Memory B cell (primary cell): ENCODE results near the gene WIPF3.

Source experiments
- ATAC-seq: fragments of 150-1000 bp; cut with Tn5 transposase; 2 replicates; pipeline ENCODE4 v1.10.0; 2021; ENCODE audit warnings: low read depth, mild to moderate bottlenecking, moderate library complexity
- DNase-seq, 2 donors: peaks; one replicate each; pipeline ENCODE4 v3.0.0; 2022; ENCODE audit warnings: low spot score in 2 of 2
- H3K27ac Mint-ChIP-seq: one replicate; pipeline ENCODE4 v1.8.0; 2022; ENCODE audit warnings: mild to moderate bottlenecking, moderate library complexity, mixed read lengths
- H3K27me3 Mint-ChIP-seq: one replicate; pipeline ENCODE4 v1.8.0; 2022; ENCODE audit warnings: mixed read lengths
- H3K36me3 Mint-ChIP-seq: one replicate; pipeline ENCODE4 v1.8.0; 2022; ENCODE audit warnings: mild to moderate bottlenecking, mixed read lengths
- H3K4me1 Mint-ChIP-seq: one replicate; pipeline ENCODE4 v1.8.0; 2022; ENCODE audit warnings: mixed read lengths
- H3K4me3 Mint-ChIP-seq: one replicate; pipeline ENCODE4 v1.8.0; 2022; ENCODE audit warnings: mild to moderate bottlenecking, moderate library complexity, mixed read lengths
- H3K9me3 Mint-ChIP-seq: one replicate; pipeline ENCODE4 v1.8.0; 2022; ENCODE audit warnings: mixed read lengths

WIPF3 gene

DNA sequence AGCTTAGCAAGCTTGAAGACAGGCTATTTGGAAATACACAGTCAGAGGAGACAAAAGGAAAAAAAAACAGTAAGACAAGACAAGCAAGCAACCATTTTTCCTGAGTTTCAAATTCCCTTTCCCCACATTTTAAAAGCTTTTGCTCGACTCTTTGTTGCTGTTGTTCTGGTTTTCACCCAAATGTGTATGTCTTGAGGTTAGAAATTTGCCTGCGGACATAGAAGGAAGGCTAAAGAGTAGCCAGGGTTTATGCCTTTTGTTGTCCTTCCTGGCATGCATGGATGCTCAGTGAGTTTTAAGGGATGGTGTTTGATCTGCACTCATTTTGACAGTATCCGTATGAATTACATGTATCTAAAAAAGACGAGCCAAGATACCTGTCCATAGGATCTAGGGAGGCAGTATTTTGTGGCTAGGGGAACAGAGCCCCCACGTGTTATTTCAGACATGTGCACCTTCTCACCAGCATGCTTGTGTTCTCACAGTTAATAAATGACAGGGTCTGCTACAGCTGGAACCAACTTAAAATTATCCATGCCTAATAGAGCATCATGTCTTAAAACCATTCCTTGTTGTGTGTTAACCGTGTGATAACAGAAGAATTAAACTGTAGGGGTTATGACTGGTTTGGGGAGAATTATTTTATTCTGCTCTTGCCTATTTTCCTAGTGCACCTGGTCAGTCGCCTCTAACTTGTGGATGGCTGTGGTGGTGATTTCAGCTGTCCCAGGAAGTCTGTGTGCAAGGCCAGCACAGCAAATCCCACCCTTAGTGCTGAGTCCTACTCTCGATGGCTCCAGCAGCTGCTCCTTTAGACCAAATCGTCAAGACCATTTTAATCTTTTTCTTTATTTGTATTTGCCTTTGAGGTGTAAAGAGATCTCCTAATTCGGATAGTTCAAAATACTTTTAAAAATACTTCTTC, 9.1 kb downstream of the WIPF3 start:
- DNase-seq = no peak
- ATAC-seq = no peak
- Mint-ChIP-seq H3K36me3 (no peaks in the 10 kb centered on the region), H3K27ac (no peak overlapping the region), H3K27me3 (peaks cover 14% of the 10 kb centered on the region), H3K4me3 (no peak overlapping the region), H3K4me1 (no peaks in the 10 kb centered on the region), H3K9me3 (no peaks in the 10 kb centered on the region)

GRCh38 chr7:29818308-29818707, 12.0 kb downstream of the WIPF3 start:
- DNase-seq (no peak), ATAC-seq (no peak)
- Mint-ChIP-seq H3K4me3 (no peak overlapping the region), H3K4me1 (no peaks in the 10 kb centered on the region), H3K9me3 (peaks cover 1% of the 10 kb centered on the region), H3K27ac (no peak overlapping the region), H3K36me3 (no peaks in the 10 kb centered on the region), H3K27me3 (peaks cover 18% of the 10 kb centered on the region)

DNA sequence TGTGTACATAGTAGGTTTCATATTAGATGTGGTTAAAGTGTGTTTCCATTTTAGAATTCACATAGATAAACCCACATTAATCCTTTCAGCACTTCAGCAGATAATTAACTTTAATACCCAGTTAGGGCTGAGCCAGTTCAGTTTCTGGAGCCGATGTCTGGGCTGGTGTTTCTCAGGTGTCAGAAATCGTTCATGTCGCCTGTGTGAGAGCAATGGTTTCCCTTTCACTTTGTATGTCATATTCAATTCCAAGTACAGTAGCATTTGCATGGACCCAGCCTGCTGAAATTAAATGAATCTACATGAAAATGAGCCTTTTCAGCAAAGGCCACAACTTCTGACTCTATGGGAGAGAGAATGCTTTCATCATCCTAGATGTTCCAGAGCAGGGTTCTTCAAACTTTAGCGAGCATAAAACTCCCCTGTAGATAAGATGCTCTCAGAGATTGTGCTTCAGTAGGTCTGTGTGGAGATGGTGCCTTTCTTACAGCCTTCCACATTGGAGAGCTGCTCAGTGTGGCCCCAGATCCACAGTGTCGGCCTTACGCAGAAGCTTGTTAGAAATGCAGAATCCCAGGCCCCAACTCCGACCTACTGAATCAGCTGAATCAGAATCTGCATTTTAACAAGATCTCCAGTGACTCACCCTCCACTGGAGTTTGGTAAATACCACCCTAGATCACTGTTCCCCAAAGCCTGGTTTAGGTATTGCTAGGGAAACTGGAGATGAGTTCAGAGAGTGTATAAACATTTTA, 19.6 kb downstream of the WIPF3 start:
- DNase-seq (no peak), ATAC-seq (peak; percentile 37)
- Mint-ChIP-seq H3K36me3 (no peaks in the 10 kb centered on the region), H3K4me1 (no peaks in the 10 kb centered on the region), H3K4me3 (peak overlapping the region; percentile 22), H3K27me3 (peaks cover 7% of the 10 kb centered on the region), H3K27ac (no peak overlapping the region), H3K9me3 (peaks cover 1% of the 10 kb centered on the region)

DNA sequence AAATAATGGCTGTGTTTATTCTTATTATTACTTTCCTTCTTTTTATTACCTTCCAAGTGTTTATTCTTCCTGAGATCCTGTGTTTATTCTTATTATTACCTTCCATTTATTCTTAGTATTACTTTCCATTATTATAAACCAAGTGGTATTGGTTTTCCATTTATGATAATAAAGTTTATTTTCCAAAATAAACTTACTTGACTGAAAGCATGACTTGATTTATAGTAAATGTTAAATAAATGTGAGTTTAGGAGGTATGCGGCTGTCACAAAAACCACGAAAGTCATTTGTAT, 20.2 kb downstream of the WIPF3 start:
- DNase-seq = no peak
- H3K4me3 Mint-ChIP-seq = no peak overlapping the region
- H3K27ac Mint-ChIP-seq = no peak overlapping the region

DNA sequence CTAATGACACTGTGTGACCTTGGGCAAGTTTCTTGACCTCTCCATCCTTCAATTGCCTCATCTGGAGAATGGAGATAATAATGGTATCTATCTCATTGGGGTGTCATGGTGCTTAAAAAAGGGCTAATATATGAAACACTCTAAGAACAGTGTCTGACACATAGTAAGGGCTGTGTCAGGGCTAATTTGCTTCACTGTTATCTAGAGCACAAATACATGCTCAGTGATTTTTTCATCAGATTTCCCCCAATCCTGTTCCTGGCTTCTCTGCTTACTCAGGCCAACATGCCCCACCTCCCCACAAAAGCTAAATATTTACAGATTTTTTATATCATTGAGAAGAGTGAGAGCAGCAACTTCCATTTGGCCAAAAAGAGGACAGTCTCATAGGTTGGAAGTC, 20.6 kb downstream of the WIPF3 start:
- Mint-ChIP-seq H3K27me3 (peaks cover 7% of the 10 kb centered on the region), H3K36me3 (peaks cover 3% of the 10 kb centered on the region)

More for the DNA sequence above, 20.2 kb downstream of the WIPF3 start:
- no peaks in the 10 kb centered on the region for H3K4me1 Mint-ChIP-seq
- ATAC-seq = no peak
- H3K36me3 Mint-ChIP-seq = peaks cover 2% of the 10 kb centered on the region
- H3K9me3 Mint-ChIP-seq = peaks cover 2% of the 10 kb centered on the region
- peaks cover 7% of the 10 kb centered on the region for H3K27me3 Mint-ChIP-seq

DNA sequence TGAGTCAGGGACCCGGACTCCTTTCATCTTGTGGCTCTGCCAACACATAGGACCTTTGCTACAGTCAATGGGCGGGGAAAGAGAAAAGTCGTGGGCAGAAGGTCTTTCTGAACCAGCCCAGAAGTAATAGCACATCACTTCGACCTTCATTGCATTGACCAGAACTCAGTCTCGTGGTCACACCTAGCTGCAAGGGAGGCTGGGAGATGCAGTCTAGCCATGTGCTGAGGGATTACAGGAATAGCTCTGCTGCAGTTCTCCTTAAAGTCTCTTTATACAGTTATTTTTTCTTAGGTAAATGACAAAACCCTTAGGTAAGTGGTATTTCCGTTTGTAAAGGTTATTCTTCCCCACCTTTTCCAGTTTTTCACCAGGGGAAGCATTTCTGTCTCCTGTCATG, 25.4 kb downstream of the WIPF3 start:
- Mint-ChIP-seq H3K4me3 (no peak overlapping the region), H3K4me1 (no peaks in the 10 kb centered on the region), H3K36me3 (peaks cover 3% of the 10 kb centered on the region), H3K27ac (no peak overlapping the region), H3K27me3 (peaks cover 11% of the 10 kb centered on the region), H3K9me3 (peaks cover 5% of the 10 kb centered on the region)
- ATAC-seq (no peak), DNase-seq (no peak)

More for the DNA sequence above, 20.6 kb downstream of the WIPF3 start:
- H3K27ac Mint-ChIP-seq = no peak overlapping the region
- no peaks in the 10 kb centered on the region for H3K4me1 Mint-ChIP-seq
- H3K9me3 Mint-ChIP-seq = peaks cover 3% of the 10 kb centered on the region
- no peak overlapping the region for H3K4me3 Mint-ChIP-seq
- no peak for ATAC-seq
- DNase-seq = no peak

- Mint-ChIP-seq H3K4me1 (no peaks in the 10 kb centered on the region), H3K27me3 (peaks cover 9% of the 10 kb centered on the region), H3K27ac (no peak overlapping the region), H3K36me3 (peaks cover 3% of the 10 kb centered on the region), H3K4me3 (no peak overlapping the region), H3K9me3 (peaks cover 5% of the 10 kb centered on the region)
- ATAC-seq (no peak), DNase-seq (no peak)
These were observed 27.6 kb downstream of the WIPF3 start for GRCh38 chr7:29833929-29834328.

- Mint-ChIP-seq H3K27me3 (peaks cover 9% of the 10 kb centered on the region), H3K4me1 (no peaks in the 10 kb centered on the region), H3K4me3 (no peak overlapping the region), H3K36me3 (peaks cover 3% of the 10 kb centered on the region), H3K27ac (no peak overlapping the region), H3K9me3 (peaks cover 5% of the 10 kb centered on the region)
- no peak for ATAC-seq
- DNase-seq = no peak
These were observed 29.4 kb downstream of the WIPF3 start for GRCh38 chr7:29835718-29836117.

DNA sequence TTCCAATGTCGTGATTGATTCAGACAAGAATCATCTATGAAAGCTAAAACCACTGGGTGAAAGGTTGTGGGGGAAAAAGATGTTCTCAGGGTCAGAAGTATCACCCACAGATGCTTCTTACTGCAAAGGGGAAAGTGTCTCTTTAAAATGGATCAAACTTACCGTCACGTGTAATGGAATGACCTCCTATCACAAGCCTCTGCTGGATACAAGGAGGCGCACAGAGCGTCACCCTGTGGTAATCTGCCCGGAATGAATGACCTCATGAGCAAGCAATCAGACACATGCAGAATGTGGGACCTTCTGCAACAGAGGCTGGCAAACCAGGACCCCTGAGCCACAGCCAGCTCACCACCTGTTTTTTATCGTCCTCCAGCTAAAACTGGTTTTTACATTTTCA, 33.0 kb downstream of the WIPF3 start:
- H3K4me1 Mint-ChIP-seq = no peaks in the 10 kb centered on the region
- H3K27me3 Mint-ChIP-seq = peaks cover 10% of the 10 kb centered on the region
- H3K36me3 Mint-ChIP-seq = no peaks in the 10 kb centered on the region
- no peak for DNase-seq
- ATAC-seq = no peak
- no peak overlapping the region for H3K4me3 Mint-ChIP-seq
- no peak overlapping the region for H3K27ac Mint-ChIP-seq
- H3K9me3 Mint-ChIP-seq = no peaks in the 10 kb centered on the region

GRCh38 chr7:29839921-29840320, 33.6 kb downstream of the WIPF3 start:
- ATAC-seq (no peak), DNase-seq (no peak)
- H3K36me3 Mint-ChIP-seq = no peaks in the 10 kb centered on the region
- H3K9me3 Mint-ChIP-seq = no peaks in the 10 kb centered on the region
- H3K4me1 Mint-ChIP-seq = no peaks in the 10 kb centered on the region
- H3K27me3 Mint-ChIP-seq = peaks cover 8% of the 10 kb centered on the region
- H3K4me3 Mint-ChIP-seq = no peak overlapping the region
- no peak overlapping the region for H3K27ac Mint-ChIP-seq

GRCh38 chr7:29840701-29841100, 34.4 kb downstream of the WIPF3 start:
- Mint-ChIP-seq H3K4me1 (no peaks in the 10 kb centered on the region), H3K36me3 (no peaks in the 10 kb centered on the region), H3K4me3 (no peak overlapping the region), H3K27me3 (peaks cover 13% of the 10 kb centered on the region), H3K27ac (no peak overlapping the region), H3K9me3 (no peaks in the 10 kb centered on the region)
- DNase-seq (no peak), ATAC-seq (no peak)

- H3K4me1 Mint-ChIP-seq = no peaks in the 10 kb centered on the region
- no peak overlapping the region for H3K27ac Mint-ChIP-seq
- DNase-seq (no peak), ATAC-seq (no peak)
- no peaks in the 10 kb centered on the region for H3K36me3 Mint-ChIP-seq
- no peak overlapping the region for H3K4me3 Mint-ChIP-seq
- no peaks in the 10 kb centered on the region for H3K9me3 Mint-ChIP-seq
- peaks cover 13% of the 10 kb centered on the region for H3K27me3 Mint-ChIP-seq
These were observed 35.8 kb downstream of the WIPF3 start for GRCh38 chr7:29841926-29842701.

DNA sequence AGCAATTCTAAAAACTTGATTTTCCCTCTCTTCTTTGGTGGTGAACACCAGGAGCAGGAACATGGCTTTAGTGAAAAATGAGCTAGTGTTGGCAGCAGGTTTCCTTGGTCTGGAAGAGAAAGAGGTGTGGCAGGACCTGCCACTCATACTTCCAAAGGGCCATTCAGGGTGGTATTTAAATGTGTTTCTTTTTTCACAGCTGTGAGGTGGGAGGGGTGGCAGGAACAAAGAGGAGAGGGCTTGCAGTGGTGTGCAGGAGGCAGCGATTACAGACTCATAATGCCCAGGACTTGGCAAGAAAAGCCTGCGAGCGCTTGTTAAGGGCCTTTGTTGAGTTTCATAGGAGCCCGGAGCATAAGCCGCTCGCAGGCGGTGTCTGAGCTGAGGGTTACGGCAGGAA, 36.8 kb downstream of the WIPF3 start:
- no peak overlapping the region for H3K27ac Mint-ChIP-seq
- H3K4me1 Mint-ChIP-seq = no peaks in the 10 kb centered on the region
- H3K27me3 Mint-ChIP-seq = peaks cover 13% of the 10 kb centered on the region
- no peaks in the 10 kb centered on the region for H3K36me3 Mint-ChIP-seq
- no peaks in the 10 kb centered on the region for H3K9me3 Mint-ChIP-seq
- DNase-seq (no peak), ATAC-seq (no peak)
- no peak overlapping the region for H3K4me3 Mint-ChIP-seq

DNA sequence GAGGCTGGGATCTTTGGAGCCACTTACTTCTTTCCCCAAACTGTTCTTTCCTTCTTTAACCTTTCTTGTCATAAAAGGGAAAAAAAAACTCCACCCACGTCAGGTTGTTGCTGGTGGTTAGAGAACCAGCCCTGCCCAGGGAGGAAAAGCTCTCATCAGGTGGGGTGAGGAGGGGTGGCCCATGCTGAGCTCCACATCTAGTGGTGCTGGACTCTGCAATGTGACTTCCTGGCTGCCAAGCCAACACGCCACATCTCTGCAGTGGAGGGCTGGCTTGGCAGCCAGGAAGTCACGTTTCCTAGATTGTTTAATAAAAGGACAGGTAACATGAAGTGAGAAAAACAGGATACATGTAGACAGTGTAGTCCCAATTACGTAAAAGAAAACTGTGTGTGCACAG, 37.4 kb downstream of the WIPF3 start:
- Mint-ChIP-seq H3K9me3 (no peaks in the 10 kb centered on the region), H3K4me1 (no peaks in the 10 kb centered on the region)
- ATAC-seq = no peak

More for the DNA sequence above, 37.4 kb downstream of the WIPF3 start:
- DNase-seq = no peak
- no peak overlapping the region for H3K4me3 Mint-ChIP-seq
- H3K36me3 Mint-ChIP-seq = no peaks in the 10 kb centered on the region
- H3K27me3 Mint-ChIP-seq = peaks cover 14% of the 10 kb centered on the region
- no peak overlapping the region for H3K27ac Mint-ChIP-seq
